Liver (tissue), 9 donors: ENCODE measurements around the gene HAUS2. TPM values are rescaled to one million over a fixed set of nuclear protein-coding genes. Genes with fewer than 3 reads are reported as not detected.

Experiments
- DNase-seq: peaks from one replicate; pipeline ENCODE4 v3.0.0-alpha.2; 2017; ENCODE audit warnings: low spot score
- H3K27ac ChIP-seq, 2 donors: one replicate each; pipeline ENCODE4 v1.7.0; 2013; ENCODE audit warnings: inconsistent platforms in 2 of 2, low read length in 2 of 2, control low read depth in 1 of 2, low read depth in 1 of 2, mild to moderate bottlenecking in 1 of 2
- H3K27me3 ChIP-seq, 4 donors: one replicate each; pipeline versions ENCODE4 v1.6.1 to v1.7.0; 2013; ENCODE audit warnings: low read length in 3 of 4, inconsistent platforms in 1 of 4, mild to moderate bottlenecking in 1 of 4, moderate library complexity in 1 of 4; ENCODE audit not compliant: control insufficient read depth in 4 of 4, insufficient read depth in 4 of 4
- H3K36me3 ChIP-seq, 4 donors: one replicate each; pipeline versions ENCODE4 v1.6.1 to v1.7.0; 2013; ENCODE audit warnings: low read length in 3 of 4, mild to moderate bottlenecking in 3 of 4, low read depth in 1 of 4, moderate library complexity in 1 of 4; ENCODE audit not compliant: control insufficient read depth in 4 of 4, insufficient read depth in 3 of 4
- H3K4me1 ChIP-seq, 4 donors: one replicate each; pipeline versions ENCODE4 v1.6.1 to v1.7.0; 2013; ENCODE audit warnings: low read length in 3 of 4, mild to moderate bottlenecking in 3 of 4, moderate library complexity in 1 of 4; ENCODE audit not compliant: control insufficient read depth in 4 of 4, insufficient read depth in 4 of 4
- H3K4me3 ChIP-seq, 3 donors: one replicate each; pipeline versions ENCODE4 v1.6.1 to v1.7.0; 2013; ENCODE audit warnings: low read length in 3 of 3, control low read depth in 1 of 3, low read depth in 1 of 3, mild to moderate bottlenecking in 1 of 3
- H3K9ac ChIP-seq, 2 donors: one replicate each; pipeline ENCODE4 v1.7.0; 2013; ENCODE audit warnings: low read length in 2 of 2, mild to moderate bottlenecking in 2 of 2, moderate library complexity in 2 of 2, control low read depth in 1 of 2, low read depth in 1 of 2
- H3K9me3 ChIP-seq, 4 donors: one replicate each; pipeline versions ENCODE4 v1.6.1 to v1.7.0; 2013; ENCODE audit warnings: low read length in 3 of 4; ENCODE audit not compliant: control insufficient read depth in 4 of 4
- EGR1 ChIP-seq, 2 donors: IDR thresholded peaks; 2 replicates each; pipeline ENCODE4 v1.6.1; 2016 to 2018; ENCODE audit warnings: antibody characterized with exemption in 2 of 2, low read depth in 2 of 2
- FOXA1 ChIP-seq: IDR thresholded peaks from 2 replicates; pipeline ENCODE4 v1.6.1; 2016; ENCODE audit warnings: antibody characterized with exemption
- FOXA2 ChIP-seq: IDR thresholded peaks from 2 replicates; pipeline ENCODE4 v1.6.1; 2016; ENCODE audit warnings: antibody characterized with exemption
- GABPA ChIP-seq, 2 donors: IDR thresholded peaks in 1 of 2; conservative IDR thresholded peaks in 1 of 2; 2 replicates each; pipeline ENCODE4 v1.6.1; 2016; ENCODE audit warnings: antibody characterized with exemption in 2 of 2, mild to moderate bottlenecking in 1 of 2, moderate library complexity in 1 of 2
- HNF4A ChIP-seq, 2 donors: conservative IDR thresholded peaks; 2 replicates each; pipeline ENCODE4 v1.6.1; 2016; ENCODE audit warnings: antibody characterized with exemption in 2 of 2, mild to moderate bottlenecking in 2 of 2
- HNF4G ChIP-seq: IDR thresholded peaks from 2 replicates; pipeline ENCODE4 v1.6.1; 2016; ENCODE audit warnings: antibody characterized with exemption
- JUND ChIP-seq, 2 donors: IDR thresholded peaks; 2 replicates each; pipeline ENCODE4 v1.6.1; 2016; ENCODE audit warnings: antibody characterized with exemption in 2 of 2
- MAX ChIP-seq: IDR thresholded peaks from 2 replicates; pipeline ENCODE4 v1.6.1; 2016; ENCODE audit warnings: antibody characterized with exemption
- NR2F2 ChIP-seq: IDR thresholded peaks from 2 replicates; pipeline ENCODE4 v1.6.1; 2016; ENCODE audit warnings: antibody characterized with exemption
- RAD21 ChIP-seq, 2 donors: IDR thresholded peaks; 2 replicates each; pipeline ENCODE4 v1.6.1; 2016; ENCODE audit warnings: antibody characterized with exemption in 2 of 2, mild to moderate bottlenecking in 2 of 2
- RXRA ChIP-seq, 2 donors: IDR thresholded peaks; 2 replicates each; pipeline ENCODE4 v1.6.1; 2017 to 2018; ENCODE audit warnings: antibody characterized with exemption in 2 of 2, mild to moderate bottlenecking in 1 of 2
- SP1 ChIP-seq: IDR thresholded peaks from 2 replicates; pipeline ENCODE4 v1.6.1; 2018; ENCODE audit warnings: antibody characterized with exemption, mild to moderate bottlenecking
- TAF1 ChIP-seq: conservative IDR thresholded peaks from 2 replicates; pipeline ENCODE4 v1.6.1; 2016; ENCODE audit warnings: antibody characterized with exemption, mild to moderate bottlenecking
- YY1 ChIP-seq: IDR thresholded peaks from 2 replicates; pipeline ENCODE4 v1.6.1; 2016; ENCODE audit warnings: antibody characterized with exemption, mild to moderate bottlenecking
- ZBTB33 ChIP-seq: IDR thresholded peaks from 2 replicates; pipeline ENCODE4 v1.6.1; 2016; ENCODE audit warnings: antibody characterized with exemption
- WGBS: extraction: QIAGEN DNeasy Blood & Tissue Kit; methylation state at CpG from one replicate; pipeline ENCODE4 v1.1.7; 2013; 5-methylcytosine and 5-hydroxymethylcytosine counted together
- polyA plus RNA-seq, 2 donors: library from polyadenylated mRNA; stranded (reverse) in 1 of 2; unstranded in 1 of 2; fragments of 200-250 nt in 1 of 2; fragments of >200 nt in 1 of 2; fragmentation: Nextera tagmentation in 1 of 2; extraction: Ambion mirVana in 1 of 2; gene quantifications; one replicate each; pipeline versions ENCODE4 v1.2.1 to v1.2.3, GENCODE V29; 2013 to 2015
- total RNA-seq, 2 donors: library from RNA; depleted of rRNA; stranded (reverse); fragments of >200 nt; gene quantifications; one replicate each; pipeline ENCODE4 v1.2.3, GENCODE V29; 2014
- TF ChIP-seq, protein P1 (sequence below): IDR thresholded peaks from 2 replicates; pipeline ENCODE4 v1.6.1; 2016; ENCODE audit warnings: antibody characterized with exemption
- TF ChIP-seq, protein P2 (sequence below): IDR thresholded peaks from 2 replicates; pipeline ENCODE4 v1.6.1; 2016; ENCODE audit warnings: antibody characterized with exemption, mild to moderate bottlenecking
- donor health status: healthy.
- donor health status: healthy.
- donor health status: healthy.
- donor health status: healthy.
- donor health status: healthy.

HAUS2 gene
- total and polyA plus RNA-seq, 4 donors: 4.1 to 23.2 (median 6.6) TPM

DNA sequence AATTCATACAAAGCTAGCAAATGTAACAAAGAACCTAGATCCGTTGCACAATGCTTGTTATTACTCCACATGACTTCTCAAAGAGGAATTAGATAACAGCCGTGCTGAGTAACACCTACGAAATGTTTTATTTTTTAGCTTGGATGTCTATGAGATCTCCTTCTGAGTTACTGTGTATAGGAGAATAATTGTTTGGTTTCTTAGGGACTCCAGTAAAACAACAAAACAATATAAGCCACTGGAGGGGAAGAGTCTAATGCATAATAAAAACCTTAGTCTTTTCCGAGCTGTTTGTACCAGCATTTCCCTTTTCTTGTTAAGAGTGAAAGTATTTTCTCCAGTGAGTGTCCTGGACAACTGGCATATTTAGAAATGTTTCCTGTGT lies 37.6 kb upstream of the HAUS2 start:
- Histone ChIP-seq H3K4me1 (peaks cover 0 to 7% (median 0%) of the 10 kb centered on the region in 4 donors), H3K27me3 (no peaks in the 10 kb centered on the region), H3K9me3 (no peaks in the 10 kb centered on the region), H3K27ac (peak overlapping the region; percentile 52 to 57), H3K36me3 (peaks cover 0 to 14% (median 12%) of the 10 kb centered on the region in 4 donors), H3K9ac (no peak overlapping the region), H3K4me3 (no peak overlapping the region)
- 69% methylated on average over 4 of the region's 4 CpGs for WGBS
- DNase-seq: no peak
- TF ChIP-seq TAF1 (no peak), FOXA1 (no peak), MAX (no peak), HNF4G (no peak), SP1 (no peak), EGR1 (IDR thresholded peaks at IDR 0.05; ENCODE audit: low read depth in 2 of 2) (no peak), RAD21 (IDR thresholded peaks at IDR 0.05) (no peak), GABPA (IDR thresholded peaks at IDR 0.05 in 1 of 2, conservative IDR thresholded peaks at IDR 0.05 in 1 of 2) (no peak), NR2F2 (no peak), YY1 (no peak), HNF4A (conservative IDR thresholded peaks at IDR 0.05) (no peak), JUND (IDR thresholded peaks at IDR 0.05) (no peak), ZBTB33 (no peak), FOXA2 (no peak)
- TF ChIP-seq, protein P1, sequence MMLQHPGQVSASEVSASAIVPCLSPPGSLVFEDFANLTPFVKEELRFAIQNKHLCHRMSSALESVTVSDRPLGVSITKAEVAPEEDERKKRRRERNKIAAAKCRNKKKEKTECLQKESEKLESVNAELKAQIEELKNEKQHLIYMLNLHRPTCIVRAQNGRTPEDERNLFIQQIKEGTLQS: no peak
- TF ChIP-seq, protein P2, sequence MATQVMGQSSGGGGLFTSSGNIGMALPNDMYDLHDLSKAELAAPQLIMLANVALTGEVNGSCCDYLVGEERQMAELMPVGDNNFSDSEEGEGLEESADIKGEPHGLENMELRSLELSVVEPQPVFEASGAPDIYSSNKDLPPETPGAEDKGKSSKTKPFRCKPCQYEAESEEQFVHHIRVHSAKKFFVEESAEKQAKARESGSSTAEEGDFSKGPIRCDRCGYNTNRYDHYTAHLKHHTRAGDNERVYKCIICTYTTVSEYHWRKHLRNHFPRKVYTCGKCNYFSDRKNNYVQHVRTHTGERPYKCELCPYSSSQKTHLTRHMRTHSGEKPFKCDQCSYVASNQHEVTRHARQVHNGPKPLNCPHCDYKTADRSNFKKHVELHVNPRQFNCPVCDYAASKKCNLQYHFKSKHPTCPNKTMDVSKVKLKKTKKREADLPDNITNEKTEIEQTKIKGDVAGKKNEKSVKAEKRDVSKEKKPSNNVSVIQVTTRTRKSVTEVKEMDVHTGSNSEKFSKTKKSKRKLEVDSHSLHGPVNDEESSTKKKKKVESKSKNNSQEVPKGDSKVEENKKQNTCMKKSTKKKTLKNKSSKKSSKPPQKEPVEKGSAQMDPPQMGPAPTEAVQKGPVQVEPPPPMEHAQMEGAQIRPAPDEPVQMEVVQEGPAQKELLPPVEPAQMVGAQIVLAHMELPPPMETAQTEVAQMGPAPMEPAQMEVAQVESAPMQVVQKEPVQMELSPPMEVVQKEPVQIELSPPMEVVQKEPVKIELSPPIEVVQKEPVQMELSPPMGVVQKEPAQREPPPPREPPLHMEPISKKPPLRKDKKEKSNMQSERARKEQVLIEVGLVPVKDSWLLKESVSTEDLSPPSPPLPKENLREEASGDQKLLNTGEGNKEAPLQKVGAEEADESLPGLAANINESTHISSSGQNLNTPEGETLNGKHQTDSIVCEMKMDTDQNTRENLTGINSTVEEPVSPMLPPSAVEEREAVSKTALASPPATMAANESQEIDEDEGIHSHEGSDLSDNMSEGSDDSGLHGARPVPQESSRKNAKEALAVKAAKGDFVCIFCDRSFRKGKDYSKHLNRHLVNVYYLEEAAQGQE: no peak

DNA sequence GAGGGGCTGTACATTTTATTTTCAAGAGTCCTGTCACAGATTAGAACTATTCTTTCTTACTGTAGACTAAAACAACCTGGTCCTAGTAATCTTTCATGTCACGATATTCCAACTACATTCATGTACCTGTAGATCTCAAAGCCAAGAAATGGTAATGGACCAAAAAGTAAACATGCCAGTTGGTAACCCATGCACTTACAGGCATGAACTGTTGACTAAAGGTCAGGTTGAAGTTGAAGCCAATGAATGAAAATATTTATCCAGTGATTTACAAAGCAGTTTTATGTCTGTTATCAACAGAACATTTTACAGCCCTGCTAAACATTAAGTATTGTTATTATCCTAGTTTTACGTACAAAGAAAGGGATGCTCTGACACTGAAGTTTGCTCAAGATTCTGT lies 25.3 kb upstream of the HAUS2 start:
- Histone ChIP-seq H3K4me3 (no peak overlapping the region), H3K4me1 (peaks cover 0 to 3% (median 0%) of the 10 kb centered on the region in 4 donors), H3K9ac (no peak overlapping the region), H3K9me3 (no peaks in the 10 kb centered on the region), H3K27me3 (no peaks in the 10 kb centered on the region), H3K27ac (no peak overlapping the region), H3K36me3 (peaks cover 7 to 14% (median 9%) of the 10 kb centered on the region in 4 donors)
- no peak for DNase-seq
- WGBS: 43% methylated on average over 2 of the region's 2 CpGs
- peak; percentile 14 to 31 for TF ChIP-seq RXRA (IDR thresholded peaks at IDR 0.05)
- no peak for TF ChIP-seq FOXA2
- TF ChIP-seq TAF1: no peak
- no peak for TF ChIP-seq HNF4G
- no peak for TF ChIP-seq MAX
